GM10847 (cell line): ENCODE data around the gene OSBPL10.

Experiments used
- POLR2A ChIP-seq: IDR thresholded peaks from 2 replicates; pipeline ENCODE4 v1.6.1; 2011; ENCODE audit not compliant: insufficient read length; ENCODE audit errors: extremely low read depth

OSBPL10 gene

GRCh38 chr3:31729082-31729481 lies 252.0 kb downstream of the OSBPL10 start:
- no peak for TF ChIP-seq POLR2A

DNA sequence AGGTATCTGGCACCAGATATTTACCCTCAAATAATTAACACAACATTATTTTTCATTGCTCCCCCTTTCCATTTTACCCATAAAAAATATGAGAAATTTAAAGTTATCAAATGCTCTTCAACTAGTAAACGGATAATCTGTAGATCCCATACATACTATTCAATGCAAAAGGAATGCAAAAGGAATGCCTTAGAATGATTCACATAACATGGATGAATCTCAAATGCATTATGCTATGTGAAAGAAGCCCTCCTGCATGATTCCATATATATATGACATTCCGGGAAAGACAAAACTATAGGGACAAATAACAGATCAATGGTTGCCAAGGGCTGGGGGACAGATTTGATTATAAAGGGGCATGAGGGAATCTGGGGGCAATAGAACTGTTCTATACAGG lies 252.7 kb downstream of the OSBPL10 start:
- no peak for TF ChIP-seq POLR2A

DNA sequence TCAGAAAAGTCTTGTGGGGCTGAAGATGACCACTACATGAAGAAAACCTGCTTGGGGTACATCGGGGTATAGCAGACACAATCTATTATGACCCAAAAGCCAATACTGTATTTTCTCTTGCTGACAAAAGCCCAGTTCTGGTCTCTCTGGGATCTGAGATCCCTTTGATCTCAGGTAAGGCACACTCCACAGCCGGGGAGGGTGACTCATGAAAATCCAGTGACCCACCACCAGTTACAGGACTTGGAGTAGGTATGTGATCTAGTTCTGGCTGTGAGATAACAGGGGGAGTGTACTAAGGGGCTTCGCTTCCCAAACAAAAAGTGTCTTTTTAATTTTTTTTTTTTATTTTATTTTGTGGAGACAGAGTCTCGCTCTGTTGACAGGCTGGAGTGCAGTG lies 255.1 kb downstream of the OSBPL10 start:
- no peak for TF ChIP-seq POLR2A

DNA sequence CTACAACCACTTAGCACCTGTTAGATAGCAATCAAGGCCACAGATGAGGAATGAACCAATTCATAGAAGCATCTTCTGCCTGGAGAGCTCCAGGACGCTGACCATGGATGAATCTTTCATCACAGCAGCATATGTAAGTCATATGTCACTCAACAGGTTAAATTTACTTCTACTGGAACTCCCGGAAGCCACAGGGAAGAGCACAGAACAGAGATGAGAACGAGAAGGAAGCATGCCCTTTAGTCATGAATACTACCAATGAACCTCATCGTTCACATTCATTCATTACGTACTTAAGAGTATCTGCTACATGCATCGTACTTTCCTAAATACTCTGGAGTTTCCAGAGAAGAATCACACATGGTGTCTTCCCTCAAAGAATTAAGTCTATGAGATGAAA lies 255.5 kb downstream of the OSBPL10 start:
- no peak for TF ChIP-seq POLR2A

GRCh38 chr3:31724651-31725050 lies 256.4 kb downstream of the OSBPL10 start:
- TF ChIP-seq POLR2A, result no peak

DNA sequence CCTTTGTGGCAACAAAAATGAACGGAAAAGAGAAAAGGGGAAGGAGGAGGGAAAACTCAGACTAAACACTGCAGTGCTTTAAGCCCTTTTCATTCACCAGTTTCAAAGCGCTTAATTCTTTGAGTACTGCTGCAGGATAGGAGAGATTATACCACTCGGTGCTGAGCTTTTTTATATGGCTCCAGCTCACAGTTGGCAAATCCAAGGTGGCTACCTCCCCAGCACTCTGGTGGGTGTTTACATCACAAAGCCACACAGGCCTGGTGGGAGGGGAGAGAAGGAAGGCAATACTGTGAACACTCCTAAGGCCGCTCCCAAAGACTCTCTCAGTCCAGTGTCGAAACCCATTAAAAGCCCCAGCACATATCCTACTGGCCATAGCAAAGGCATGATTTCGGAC lies 256.9 kb downstream of the OSBPL10 start:
- TF ChIP-seq POLR2A, result no peak

GRCh38 chr3:31723701-31724100 lies 257.4 kb downstream of the OSBPL10 start:
- TF ChIP-seq POLR2A, result no peak

- TF ChIP-seq POLR2A, result no peak
Measured at GRCh38 chr3:31721676-31722075, 259.4 kb downstream of the OSBPL10 start.

GRCh38 chr3:31714495-31715280 lies 266.4 kb downstream of the OSBPL10 start:
- no peak for TF ChIP-seq POLR2A

- no peak for TF ChIP-seq POLR2A
Measured at GRCh38 chr3:31713816-31714215, 267.2 kb downstream of the OSBPL10 start.

- TF ChIP-seq POLR2A, result no peak
Measured at GRCh38 chr3:31710123-31710803, 270.8 kb downstream of the OSBPL10 start.

DNA sequence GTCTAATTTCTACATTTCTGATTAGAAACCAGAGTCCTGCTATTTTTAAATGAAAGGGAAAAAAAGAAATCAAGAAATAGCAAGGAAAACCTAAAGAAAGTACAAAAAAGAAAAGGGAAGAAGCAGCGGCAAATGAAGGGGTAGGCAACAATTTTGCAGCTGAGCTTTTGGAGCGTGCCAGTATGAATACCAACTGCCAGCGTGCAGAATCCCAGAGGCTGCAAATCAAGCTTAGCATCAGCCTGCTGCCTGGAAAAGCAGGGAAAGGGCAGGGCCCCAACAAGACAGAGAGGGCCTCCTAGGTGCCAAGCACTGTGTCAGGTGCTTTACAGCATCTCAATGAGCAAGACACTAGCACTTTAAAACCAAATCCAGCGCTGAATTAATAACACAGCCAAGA lies 271.5 kb downstream of the OSBPL10 start:
- TF ChIP-seq POLR2A, result no peak

GRCh38 chr3:31709005-31709404 lies 272.1 kb downstream of the OSBPL10 start:
- no peak for TF ChIP-seq POLR2A

DNA sequence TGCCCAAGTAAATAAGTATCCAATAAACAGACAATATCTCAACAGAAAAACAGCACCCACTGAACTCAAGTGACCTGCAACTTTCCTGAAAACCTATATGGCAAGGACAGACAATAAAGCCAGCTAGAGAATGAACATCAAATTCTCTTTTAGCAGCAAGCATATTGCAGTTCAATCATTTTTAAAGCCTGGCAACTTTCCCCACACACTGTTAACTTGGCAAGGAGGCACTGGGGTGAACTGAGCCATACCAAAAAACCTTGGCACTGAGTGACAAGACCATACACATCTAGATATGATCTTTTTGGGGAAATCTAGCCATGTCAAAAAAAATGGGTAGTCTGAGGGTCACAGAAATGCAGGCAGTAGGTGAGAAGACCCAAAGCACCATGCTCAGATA lies 273.8 kb downstream of the OSBPL10 start:
- no peak for TF ChIP-seq POLR2A

DNA sequence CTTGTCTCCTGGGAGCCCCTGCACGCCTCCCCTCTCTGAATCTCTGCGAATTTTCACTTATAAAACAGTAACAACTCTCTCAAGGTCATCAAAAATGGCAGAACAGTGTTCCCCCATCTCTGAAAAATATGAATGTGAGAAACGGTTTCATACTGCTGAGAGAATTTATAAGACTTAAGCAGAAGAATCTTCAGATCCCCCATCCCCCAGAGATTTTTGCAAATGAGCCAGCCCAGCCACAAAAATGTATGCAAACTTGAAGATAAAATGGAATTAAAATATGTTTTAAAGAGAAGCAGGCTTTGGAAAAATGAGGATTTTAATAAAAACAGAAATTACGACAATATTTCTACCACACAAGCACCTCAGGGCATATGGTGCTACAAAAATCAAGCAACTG lies 275.3 kb downstream of the OSBPL10 start:
- no peak for TF ChIP-seq POLR2A

GRCh38 chr3:31704591-31705179 lies 276.4 kb downstream of the OSBPL10 start:
- no peak for TF ChIP-seq POLR2A
